Left renal pelvis (tissue), 4 donors: ENCODE measurements around the gene SUN5. TPM values are rescaled to one million over a fixed set of nuclear protein-coding genes. Genes with fewer than 3 reads are reported as not detected.
"Not testable (repeated sequence)": the region's sequence is repeated elsewhere in the genome, so short reads cannot be mapped to it uniquely, and the experiment has no call there.

Experiments used
- DNase-seq, 4 donors: peaks; one replicate each; pipeline ENCODE4 v3.0.0-alpha.2; 2013; ENCODE audit warnings: low read depth in 4 of 4, low spot score in 3 of 4
- polyA plus RNA-seq, 4 donors: library from polyadenylated mRNA; unstranded; fragments of 120-200 nt; gene quantifications; one replicate each; pipeline ENCODE4 v1.2.1, GENCODE V29; 2013; ENCODE audit not compliant: insufficient read length in 4 of 4

The SUN5 gene, protein sequence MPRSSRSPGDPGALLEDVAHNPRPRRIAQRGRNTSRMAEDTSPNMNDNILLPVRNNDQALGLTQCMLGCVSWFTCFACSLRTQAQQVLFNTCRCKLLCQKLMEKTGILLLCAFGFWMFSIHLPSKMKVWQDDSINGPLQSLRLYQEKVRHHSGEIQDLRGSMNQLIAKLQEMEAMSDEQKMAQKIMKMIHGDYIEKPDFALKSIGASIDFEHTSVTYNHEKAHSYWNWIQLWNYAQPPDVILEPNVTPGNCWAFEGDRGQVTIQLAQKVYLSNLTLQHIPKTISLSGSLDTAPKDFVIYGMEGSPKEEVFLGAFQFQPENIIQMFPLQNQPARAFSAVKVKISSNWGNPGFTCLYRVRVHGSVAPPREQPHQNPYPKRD
- not detected for polyA plus RNA-seq

DNA sequence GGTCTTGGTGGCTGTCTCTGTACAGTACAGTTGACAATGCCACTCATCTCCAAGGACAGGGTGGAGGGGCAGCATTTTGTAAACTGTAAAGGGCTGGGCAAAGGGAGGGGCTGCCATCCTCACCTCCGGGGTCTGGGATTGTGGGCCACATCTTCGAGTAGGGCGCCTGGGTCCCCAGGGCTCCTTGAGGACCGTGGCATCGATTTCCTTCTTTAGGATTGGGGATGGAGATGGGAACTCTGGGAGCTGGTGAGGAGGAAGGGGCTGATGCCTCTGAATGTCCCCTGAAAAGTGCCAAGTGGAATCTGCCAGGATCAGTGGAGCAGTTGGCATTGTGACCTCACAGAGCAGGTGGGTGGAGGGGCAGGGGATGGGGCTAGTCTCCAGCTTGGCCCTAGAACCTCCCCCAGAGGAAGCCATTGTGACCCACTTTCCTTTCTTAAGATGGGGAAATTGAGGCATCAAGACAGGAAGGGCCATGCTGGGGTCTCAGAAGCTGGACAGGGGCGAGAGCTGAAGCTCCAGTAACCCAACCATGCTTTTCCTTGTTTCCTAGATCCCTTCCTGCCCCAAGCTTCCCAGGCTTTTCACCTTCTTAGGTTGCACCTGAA, at the start of gene SUN5:
SUN5 (minus strand) TSS at position 293 of the 611 bp plus-strand sequence; CDS start at position 200, 93 bp downstream.
- DNase-seq = no peak

DNA sequence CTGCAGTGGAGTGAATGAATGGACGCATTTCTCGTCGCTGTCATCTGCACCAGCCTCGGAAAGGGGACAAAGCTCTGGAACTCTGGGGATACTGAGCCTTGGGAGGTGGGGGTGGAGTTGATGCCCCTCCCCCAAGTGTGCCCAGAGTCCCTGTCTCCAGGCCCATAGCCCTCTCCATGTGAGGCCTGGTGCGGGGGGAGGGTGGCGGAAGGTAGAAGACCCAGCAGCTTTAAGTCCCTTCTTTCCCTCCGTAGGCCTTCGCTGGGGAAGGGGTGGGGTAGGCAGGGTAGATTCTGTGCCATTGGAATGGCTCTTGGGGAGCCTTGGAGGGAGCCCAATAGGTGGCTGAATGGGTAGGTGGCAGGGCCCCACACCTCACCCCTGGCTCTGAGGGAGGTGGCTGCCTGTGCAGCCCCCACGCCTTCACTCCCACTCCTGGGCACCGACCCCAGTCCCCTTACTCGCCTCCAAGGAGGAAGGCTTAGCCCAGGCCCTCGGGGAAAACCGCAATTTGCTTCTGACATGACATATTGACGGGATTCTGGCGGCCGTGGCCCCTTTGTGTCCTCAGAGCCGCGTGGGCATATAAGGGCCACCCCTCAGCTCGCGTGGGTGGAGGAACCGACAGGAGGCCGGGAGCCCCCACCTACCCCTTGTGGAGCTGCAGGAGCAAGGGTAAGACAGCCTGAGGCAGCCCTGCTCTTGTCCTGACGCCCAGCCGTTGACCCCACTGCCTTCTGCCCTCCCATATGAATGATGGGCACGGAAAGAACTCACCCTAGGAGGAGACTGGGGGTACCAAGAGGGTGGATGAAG, 49.3 kb upstream of the SUN5 start, which contains the start of gene BPIFB3:
BPIFB3 (plus strand) TSS at position 613 of the 816 bp plus-strand sequence. CDS start 1,533 bp downstream, outside the sequence.
- DNase-seq = no peak

DNA sequence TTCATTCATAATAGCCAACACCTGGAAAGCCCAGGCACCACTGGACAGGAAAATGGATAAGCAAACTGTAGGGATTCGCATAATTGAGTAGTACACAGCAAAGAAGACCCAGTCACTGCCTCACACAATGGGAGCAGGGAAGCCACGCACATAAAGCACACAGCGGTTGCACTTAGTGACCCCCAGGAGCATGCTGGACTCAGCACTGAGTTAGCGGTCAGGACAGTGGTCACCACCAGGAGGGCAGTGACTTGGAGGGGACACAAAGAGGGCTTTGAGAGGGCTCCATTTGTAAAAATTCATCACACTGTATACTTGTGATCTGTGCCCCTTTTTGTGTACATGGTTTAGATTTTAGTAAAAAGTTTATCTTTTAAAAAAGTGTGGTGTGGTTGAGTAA, 47.1 kb upstream of the SUN5 start:
- DNase-seq = no peak

DNA sequence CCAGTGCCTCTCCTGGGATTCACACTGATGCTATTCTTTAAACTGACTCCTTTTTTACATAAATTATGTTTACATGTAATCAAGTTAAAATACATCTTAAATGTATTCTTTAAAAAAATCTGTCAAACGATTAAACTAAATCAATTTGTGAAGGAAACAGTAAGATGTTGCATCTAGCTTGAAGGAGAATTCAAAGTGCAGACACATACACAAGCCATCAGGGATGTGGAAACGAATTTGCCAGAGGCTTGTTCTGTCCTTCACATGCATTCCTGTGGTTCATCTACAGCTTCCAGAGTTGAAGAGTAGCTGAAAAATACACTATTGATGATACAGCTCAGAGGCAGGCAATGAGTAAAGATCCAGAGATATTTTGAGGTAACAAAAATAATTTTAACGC, 42.2 kb upstream of the SUN5 start:
- no peak for DNase-seq

DNA sequence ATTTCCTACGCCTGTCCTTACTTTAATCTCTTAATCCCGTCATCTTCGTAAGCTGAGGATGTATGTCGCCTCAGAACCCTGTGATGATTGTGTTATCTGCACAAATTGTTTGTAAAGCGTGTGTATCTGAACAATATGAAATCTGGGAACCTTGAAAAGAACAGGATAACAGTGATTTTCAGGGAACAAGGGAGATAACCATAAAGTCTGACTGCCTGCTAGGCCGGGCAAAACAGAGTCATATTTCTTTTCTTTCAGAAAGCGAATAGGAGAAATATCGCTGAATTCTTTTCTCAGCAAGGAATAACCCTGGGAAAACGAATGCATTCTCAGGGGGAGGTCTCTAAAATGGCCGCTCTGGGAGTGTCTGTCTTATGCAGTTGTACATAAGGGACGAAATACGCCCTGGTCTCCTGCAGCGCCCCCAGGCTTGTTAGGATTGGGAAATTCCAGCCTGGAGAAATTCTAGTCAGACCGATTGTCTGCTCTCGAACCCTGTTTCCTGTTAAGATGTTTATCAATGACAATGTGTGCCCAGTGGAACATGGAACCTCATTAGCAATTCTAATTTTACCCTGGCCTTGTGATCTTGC, 41.0 kb upstream of the SUN5 start:
- not testable (repeated sequence) for DNase-seq

DNA sequence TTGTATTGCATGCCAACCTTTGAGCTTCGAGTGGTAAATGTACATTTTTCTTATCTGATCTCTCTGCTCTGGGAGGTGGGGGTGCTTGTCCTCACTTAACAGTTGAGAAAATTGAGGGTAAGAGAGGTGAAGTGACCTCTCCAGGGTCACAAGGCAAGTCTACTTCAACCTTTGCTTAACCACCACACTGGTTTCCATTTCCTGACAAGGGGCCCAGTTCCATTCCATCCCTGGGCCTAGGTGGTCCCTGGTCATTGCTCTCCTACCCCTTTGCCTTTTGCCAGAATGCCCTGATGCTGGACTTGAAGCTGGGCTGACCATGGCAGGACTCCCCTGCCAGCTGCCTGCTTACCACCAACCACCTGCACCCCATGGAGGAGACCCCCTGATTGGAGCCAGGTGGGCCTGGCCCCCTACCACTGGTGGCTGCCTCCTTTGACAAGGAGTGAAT, 39.5 kb upstream of the SUN5 start:
- no peak for DNase-seq

DNA sequence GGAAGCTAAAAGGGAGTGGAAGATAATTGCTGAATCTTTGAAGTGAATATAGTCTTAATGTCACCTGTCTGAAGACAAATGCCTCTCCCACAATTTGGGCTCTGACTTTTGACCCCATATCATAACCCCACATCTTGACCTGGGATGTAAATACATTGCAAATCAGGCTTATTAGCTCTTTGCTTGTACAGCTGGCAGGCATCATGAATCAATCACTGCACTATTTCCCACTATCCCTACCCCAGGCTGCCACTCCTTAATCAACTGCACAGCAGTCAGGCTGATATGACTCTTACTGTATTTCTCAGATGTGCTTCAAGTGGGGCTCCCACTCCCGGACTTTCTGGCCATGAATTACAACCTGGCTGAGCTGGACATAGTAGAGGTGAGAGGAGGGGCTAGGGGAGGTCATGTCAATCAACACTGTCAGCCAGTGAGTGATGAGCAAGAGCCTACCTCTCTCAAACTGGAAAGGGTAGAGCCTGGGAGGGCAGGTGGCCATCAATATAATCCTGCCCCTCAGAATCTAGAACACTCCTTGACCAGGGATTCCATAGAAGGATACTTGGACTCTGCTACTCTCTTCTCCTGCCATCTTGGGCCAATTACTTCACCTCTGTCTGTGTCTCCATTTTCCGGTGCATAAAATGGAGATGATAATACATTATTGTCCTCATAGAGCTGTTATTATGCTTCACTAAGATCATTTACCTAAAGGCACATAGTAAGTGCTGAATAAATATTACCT, 38.9 kb upstream of the SUN5 start:
- DNase-seq = no peak

DNA sequence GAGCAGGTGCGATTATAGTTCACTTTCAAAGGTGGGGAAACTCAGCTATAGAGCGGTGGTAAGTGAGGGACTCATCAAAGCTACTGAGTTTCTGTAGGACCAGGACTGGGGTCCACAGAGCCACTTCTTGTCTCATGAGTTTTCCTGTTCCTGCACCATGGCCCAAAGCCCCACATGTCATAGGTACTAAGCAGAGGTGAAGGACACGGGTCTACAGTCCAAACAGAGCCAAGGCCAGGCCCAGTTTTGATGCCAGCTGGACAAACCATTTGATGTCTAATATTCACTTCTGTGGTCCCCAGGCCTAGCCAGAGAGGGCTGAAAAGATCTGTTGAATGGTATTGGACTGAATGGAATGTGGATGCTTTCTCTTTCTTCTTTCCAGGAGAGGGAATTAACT, 38.2 kb upstream of the SUN5 start:
- no peak for DNase-seq

DNA sequence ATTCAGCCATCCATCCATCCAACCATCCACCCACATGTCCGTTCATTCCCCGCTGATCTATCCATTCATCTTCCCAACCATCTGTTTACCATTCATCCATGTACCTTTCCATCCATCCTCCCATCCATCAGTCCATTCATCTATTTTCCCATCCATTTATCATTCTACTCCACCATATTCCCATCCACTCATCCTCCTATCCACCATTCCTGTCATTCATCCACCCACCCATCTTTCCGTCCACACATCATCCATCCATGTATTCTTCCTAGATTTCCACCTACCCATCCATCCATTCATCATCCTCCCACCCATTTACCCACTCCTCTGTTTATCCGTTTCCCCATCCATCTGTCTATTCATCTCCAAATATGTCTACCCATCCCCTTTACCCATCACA, 34.0 kb upstream of the SUN5 start:
- DNase-seq = no peak

DNA sequence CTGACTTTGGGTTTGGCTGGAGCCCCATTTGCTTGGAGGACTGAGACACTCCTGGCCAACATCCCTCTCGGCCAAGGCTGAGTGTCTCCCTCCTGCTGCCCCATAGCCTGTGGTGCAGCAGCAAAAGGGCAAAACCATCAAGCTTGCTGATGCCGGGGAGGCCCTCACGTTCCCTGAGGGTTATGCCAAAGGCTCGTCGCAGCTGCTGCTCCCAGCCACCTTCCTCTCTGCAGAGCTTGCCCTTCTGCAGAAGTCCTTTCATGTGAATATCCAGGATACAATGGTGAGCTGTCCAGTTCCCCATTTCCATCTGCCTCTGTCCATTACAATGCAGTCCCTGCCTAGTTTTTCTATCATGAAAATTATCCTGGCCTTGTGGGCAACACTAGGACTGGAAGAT, 33.2 kb upstream of the SUN5 start:
- DNase-seq = no peak

DNA sequence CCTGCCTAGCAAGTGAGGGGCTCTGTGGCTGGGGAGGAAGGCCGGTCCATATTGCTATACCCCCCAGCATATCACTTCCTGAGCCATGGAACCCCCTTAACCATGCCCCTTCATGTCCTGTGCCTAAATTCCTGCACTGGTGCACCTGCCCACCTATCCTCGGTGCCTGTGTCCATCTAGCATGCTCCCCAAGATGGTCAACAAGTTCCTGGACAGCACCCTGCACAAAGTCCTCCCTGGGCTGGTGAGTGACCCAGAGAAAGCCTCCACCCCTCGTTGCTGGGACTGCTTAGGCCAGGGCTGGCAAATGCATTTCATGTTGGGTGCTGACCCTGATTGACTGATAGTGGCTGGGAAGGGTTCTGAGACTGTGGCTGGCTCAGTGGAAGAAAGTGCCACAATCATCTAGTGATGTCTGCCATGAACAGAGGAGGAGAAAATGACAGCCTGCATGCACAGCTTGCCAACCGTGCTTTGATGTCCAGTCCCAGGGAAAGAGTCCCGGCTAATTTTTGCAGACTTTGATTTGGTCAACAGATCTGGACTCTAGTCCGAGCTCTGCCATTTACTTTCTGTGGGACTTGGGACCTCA, 30.8 kb upstream of the SUN5 start:
- no peak for DNase-seq

DNA sequence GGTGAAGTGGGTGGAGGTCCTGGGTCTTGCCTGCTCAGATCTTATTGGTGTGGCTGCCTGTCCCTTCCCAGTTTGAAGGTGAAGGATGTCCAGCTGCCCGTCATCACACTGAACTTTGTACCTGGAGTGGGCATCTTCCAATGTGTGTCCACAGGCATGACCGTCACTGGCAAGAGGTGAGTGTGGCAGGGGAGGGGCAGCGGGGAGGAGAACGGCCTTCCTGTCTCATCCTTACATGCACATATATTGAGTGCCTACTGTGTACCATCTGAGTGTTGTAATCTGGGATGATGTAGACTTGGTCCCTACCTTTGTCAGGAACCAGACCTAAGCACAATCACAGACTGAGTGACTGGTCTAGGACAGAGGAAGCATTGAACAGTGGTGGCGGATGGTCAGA, 29.9 kb upstream of the SUN5 start:
- no peak for DNase-seq

DNA sequence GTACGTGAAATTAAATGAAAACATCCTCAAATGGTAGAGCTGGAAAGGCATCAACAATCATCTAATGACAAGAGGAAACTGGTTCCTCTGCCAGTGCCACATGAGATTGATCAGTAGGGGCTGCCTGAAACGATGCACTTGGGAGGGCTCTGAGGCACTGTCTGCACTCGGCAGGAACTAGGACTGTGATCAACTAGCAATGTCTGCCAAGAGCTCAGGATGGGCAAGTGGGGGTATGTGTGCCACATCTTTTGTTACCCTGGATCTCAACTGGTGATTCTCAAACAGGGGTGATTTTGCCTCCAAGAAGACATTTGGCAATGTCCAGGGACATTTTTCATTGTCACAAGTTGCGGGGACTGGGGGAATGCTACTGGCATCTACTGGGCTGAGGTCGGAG, 29.1 kb upstream of the SUN5 start:
- no peak for DNase-seq

DNA sequence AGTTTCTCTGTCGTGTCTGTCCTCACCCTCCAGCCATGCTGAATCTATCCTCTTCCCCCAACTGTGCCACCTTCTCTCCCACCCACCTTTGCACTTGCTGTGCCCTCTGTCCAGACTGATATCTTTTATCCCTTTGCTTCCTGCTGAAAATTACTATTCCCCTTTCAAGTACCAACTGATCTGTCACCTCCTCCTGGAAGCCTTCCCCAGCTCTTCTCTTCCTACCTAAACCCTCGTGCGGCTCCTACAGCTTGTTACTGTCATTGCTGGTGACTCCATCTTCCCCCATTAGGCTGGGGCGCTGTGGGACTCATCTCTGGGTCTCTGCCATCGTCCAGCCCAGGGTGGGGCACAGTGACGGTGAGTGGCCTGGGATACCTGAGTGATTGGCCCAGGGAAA, 28.3 kb upstream of the SUN5 start:
- no peak for DNase-seq

DNA sequence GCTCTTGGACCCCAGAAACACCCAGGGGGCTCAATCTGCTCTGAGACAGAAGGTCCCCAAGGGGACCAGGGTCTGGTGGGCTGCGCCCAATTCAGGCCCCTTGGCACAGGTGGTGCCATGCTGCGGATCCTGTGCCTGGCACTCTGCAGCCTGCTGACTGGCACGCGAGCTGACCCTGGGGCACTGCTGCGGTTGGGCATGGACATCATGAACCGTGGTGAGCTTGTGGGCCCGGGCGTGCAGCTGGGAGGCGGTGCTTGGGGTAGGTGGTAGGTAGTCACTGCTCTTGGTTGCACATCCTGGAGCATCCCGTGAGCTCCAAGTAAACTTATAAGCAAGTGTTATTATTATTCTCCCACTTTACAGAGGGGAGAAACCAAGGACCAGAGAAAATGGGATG, 27.3 kb upstream of the SUN5 start, which contains the start of gene BPIFB6:
BPIFB6 (plus strand) TSS at position 118 of the 400 bp plus-strand sequence; CDS start at position 118, 0 bp downstream.
- no peak for DNase-seq

DNA sequence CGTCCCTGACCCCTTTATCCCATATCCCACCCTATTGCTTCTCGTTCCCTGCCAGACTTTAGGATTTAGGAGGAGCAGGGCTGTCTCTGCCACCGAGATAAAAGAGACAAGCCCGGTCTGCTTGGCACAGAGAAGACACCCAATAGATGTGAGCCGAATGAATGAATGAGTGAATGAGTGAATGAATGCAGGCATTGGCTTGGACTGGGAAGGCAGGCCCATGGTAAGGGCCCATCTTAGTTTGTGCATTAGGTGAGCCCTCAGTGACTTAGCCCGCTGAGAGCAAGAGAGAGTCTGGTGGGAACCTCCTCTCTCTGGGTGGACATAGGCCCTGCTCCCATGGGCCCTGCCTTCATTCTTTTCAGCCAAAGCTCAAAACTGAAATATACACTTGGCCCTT, 26.3 kb upstream of the SUN5 start:
- no peak for DNase-seq

DNA sequence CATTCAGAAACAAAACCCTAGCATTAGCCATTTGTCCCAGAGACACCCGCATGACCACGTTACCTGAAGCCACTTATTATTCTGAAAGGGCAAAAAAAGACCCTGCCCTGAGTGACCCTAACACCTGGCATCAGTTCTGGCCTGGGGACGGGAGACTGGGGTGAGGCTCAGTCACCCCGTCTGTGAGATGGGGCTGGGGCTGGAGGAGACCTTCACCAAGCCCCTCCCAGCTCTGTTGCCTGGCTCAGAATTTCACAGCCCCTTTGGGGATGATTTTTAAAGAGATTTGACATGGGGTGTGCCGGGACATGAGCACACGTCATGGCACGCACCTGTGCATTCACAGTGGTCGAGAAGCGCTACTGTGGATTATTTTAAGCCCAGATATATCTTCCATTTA, 25.8 kb upstream of the SUN5 start:
- DNase-seq = no peak

DNA sequence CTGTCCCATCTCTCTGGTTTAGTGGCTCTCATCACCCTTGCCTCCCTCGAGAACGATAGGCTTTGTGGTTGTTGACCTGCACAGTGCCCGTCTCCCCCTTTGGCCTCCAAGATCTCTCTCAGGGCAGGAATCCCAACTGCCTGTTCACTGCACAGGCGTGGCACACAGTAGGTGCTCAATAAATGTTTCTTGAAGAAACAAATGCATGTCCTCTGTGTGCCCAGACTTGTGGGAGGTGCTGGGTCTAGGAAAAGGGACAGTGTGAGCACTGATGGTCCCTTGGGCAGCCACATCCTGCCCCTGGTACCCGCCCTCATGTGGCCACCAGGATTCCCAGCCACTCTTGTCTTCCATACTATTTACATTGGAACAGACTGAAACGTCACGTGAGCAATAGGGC, 24.6 kb upstream of the SUN5 start:
- DNase-seq = no peak
